Measurements from ENCODE around the gene LRRC51. TPM values are rescaled to one million over a fixed set of nuclear protein-coding genes. Genes with fewer than 3 reads are reported as not detected.

The LRRC51 gene
- total and polyA plus RNA-seq, 2 of the 4 experiments (the other 2 are of a cell fraction), result 5.3 to 5.6 TPM

GRCh38 chr11:72141066-72141465 lies 60.4 kb downstream of the LRRC51 start:
- H2BK5ac ChIP-seq (ENCODE audit: low read depth, low read length, poor library complexity, severe bottlenecking), result peak overlapping the region; percentile 97
- peak overlapping the region; percentile 66; the same call in 1 of the 2 replicates for H4K5ac ChIP-seq (ENCODE audit: low read depth, low read length)
- no peaks in the 10 kb centered on the region for H3K36me3 ChIP-seq (ENCODE audit: control insufficient read depth, insufficient read depth, low read length)
- peak overlapping the region; percentile 40; the same call in 1 of the 2 replicates for H3K4me2 ChIP-seq (ENCODE audit: low read depth, low read length)
- no peaks in the 10 kb centered on the region for H3K27me3 ChIP-seq (ENCODE audit: control insufficient read depth, insufficient read depth, low read length)
- H3K18ac ChIP-seq (ENCODE audit: low read depth, low read length), result peak overlapping the region; percentile 71; the same call in 1 of the 2 replicates
- peak overlapping the region; percentile 93 for H2BK120ac ChIP-seq (ENCODE audit: low read depth, low read length)
- no TSS peak for BruUV-seq (replicated peaks)
- peak overlapping the region; percentile 68 for H3K27ac ChIP-seq (ENCODE audit: insufficient read depth, low read length)
- in situ Hi-C loops (cut with MboI; ENCODE audit: low sequenced_read_pairs) (no loop called here), dilution Hi-C loops (cut with HindIII; ENCODE audit: low sequenced_read_pairs, unreplicated experiment) (no loop called here), intact Hi-C loops (cut with micrococcal nuclease) (no loop called here)
- DNase-seq (peak; percentile 90), ATAC-seq (ENCODE audit: low read depth) (peak; percentile 52)
- H4K91ac ChIP-seq (ENCODE audit: insufficient read depth, low read depth, low read length), result peak overlapping the region; percentile 94
- no peaks in the 10 kb centered on the region for H4K20me1 ChIP-seq (ENCODE audit: insufficient read depth, low read length)
- H2BK20ac ChIP-seq (ENCODE audit: low read depth, low read length), result peak overlapping the region; percentile 94
- H3K4me1 ChIP-seq (ENCODE audit: control insufficient read depth, insufficient read depth, low read length), result peaks cover 15% of the 10 kb centered on the region
- H3K23ac ChIP-seq (ENCODE audit: low read depth, low read length), result peak overlapping the region; percentile 79; the same call in 1 of the 2 replicates
- ChIA-PET CTCF (interaction anchor here (0.6 to 1.2 kb wide), 2 partner anchors 26 to 116 kb away, joined by 4 read pairs; no protein-coding TSS in a partner anchor), POLR2A (ENCODE audit: unreplicated experiment) (interaction anchor here (1.0 kb wide), 1 partner anchor 42 kb away, joined by 3 read pairs; no protein-coding TSS in a partner anchor)
- H4K8ac ChIP-seq (ENCODE audit: low read depth in 2 of 2, low read length in 2 of 2), result peak overlapping the region; percentile 88 to 94
- H3K4ac ChIP-seq (ENCODE audit: low read depth, low read length), result peak overlapping the region; percentile 96; the same call in 1 of the 2 replicates
- H2BK15ac ChIP-seq (ENCODE audit: low read depth, low read length), result peak overlapping the region; percentile 88
- H2AK9ac ChIP-seq (replicated peaks; ENCODE audit: low read depth, low read length, poor library complexity), result no peak overlapping the region
- no peak overlapping the region for H2AFZ ChIP-seq (replicated peaks; ENCODE audit: low read length, poor library complexity)
- H3K14ac ChIP-seq (replicated peaks; ENCODE audit: low read depth, low read length), result peak overlapping the region; percentile 81
- peaks cover 6% of the 10 kb centered on the region for H3K9me1 ChIP-seq (ENCODE audit: insufficient read depth, low read length)
- no peak overlapping the region for H3K4me3 ChIP-seq (ENCODE audit: insufficient read depth, low read depth, low read length)
- peak overlapping the region; percentile 82 for H2AK5ac ChIP-seq (ENCODE audit: low read depth, low read length)
- TF ChIP-seq ELK1 (IDR thresholded peaks at IDR 0.05; ENCODE audit: borderline replicate concordance, low read depth, low read length) (no peak), SMC3 (IDR thresholded peaks at IDR 0.05; ENCODE audit: low read depth, low read length) (no peak), MAZ (IDR thresholded peaks at IDR 0.05; ENCODE audit: borderline replicate concordance, low read depth, low read length) (no peak), FOS (IDR thresholded peaks at IDR 0.05; ENCODE audit: low read depth, low read length) (peak; percentile 70), RAD21 (IDR thresholded peaks at IDR 0.05; ENCODE audit: low read length) (no peak), RCOR1 (IDR thresholded peaks at IDR 0.05; ENCODE audit: insufficient replicate concordance, low read length) (no peak), CHD1 (IDR thresholded peaks at IDR 0.05; ENCODE audit: low read depth, low read length) (no peak), POLR2A (IDR thresholded peaks at IDR 0.05; ENCODE audit: low read depth, low read length) (no peak), BHLHE40 (IDR thresholded peaks at IDR 0.05; ENCODE audit: low read depth, low read length) (peak; percentile 58; the same call in 1 of the 2 replicates), CEBPB (IDR thresholded peaks at IDR 0.05; ENCODE audit: low read depth, low read length) (peak; percentile 27; the same call in 1 of the 2 replicates), RFX5 (IDR thresholded peaks at IDR 0.05; ENCODE audit: low read depth, low read length) (no peak), USF2 (IDR thresholded peaks at IDR 0.05; ENCODE audit: low read depth, low read length) (peak; percentile 50; the same call in 1 of the 2 replicates), CTCF (conservative IDR thresholded peaks at IDR 0.05; ENCODE audit: low read depth, low read length) (no peak), MXI1 (IDR thresholded peaks at IDR 0.05; ENCODE audit: borderline replicate concordance, low read depth, low read length) (no peak), NFE2L2 (IDR thresholded peaks at IDR 0.05; ENCODE audit: low read depth, low read length) (no peak), MAFK (IDR thresholded peaks at IDR 0.05; ENCODE audit: low read depth, low read length) (no peak)
- H3K79me1 ChIP-seq (ENCODE audit: low read depth in 1 of 2, low read length in 2 of 2), result no peaks in the 10 kb centered on the region
- H3K56ac ChIP-seq (ENCODE audit: extremely low read depth, insufficient read depth, low read length), result peak overlapping the region; percentile 81
- WGBS, 2 experiments (ENCODE audit: extremely low coverage in 2 of 2, insufficient read length in 1 of 2), result no CpG with 5 or more reads among the region's 3 CpGs
- H3K9me3 ChIP-seq (ENCODE audit: control insufficient read depth, insufficient read depth, low read length), result no peaks in the 10 kb centered on the region
- H3K9ac ChIP-seq (ENCODE audit: low read depth, low read length), result no peak overlapping the region; the same call in 1 of the 2 replicates
